Eye (tissue), 1 donor: ENCODE results near the gene DTX2.
"Not testable (repeated sequence)": the region's sequence is repeated elsewhere in the genome, so short reads cannot be mapped to it uniquely, and the experiment has no call there.

Experiments
- DNase-seq: peaks from one replicate; pipeline ENCODE4 v3.0.0-alpha.2; 2015

The DTX2 gene

DNA sequence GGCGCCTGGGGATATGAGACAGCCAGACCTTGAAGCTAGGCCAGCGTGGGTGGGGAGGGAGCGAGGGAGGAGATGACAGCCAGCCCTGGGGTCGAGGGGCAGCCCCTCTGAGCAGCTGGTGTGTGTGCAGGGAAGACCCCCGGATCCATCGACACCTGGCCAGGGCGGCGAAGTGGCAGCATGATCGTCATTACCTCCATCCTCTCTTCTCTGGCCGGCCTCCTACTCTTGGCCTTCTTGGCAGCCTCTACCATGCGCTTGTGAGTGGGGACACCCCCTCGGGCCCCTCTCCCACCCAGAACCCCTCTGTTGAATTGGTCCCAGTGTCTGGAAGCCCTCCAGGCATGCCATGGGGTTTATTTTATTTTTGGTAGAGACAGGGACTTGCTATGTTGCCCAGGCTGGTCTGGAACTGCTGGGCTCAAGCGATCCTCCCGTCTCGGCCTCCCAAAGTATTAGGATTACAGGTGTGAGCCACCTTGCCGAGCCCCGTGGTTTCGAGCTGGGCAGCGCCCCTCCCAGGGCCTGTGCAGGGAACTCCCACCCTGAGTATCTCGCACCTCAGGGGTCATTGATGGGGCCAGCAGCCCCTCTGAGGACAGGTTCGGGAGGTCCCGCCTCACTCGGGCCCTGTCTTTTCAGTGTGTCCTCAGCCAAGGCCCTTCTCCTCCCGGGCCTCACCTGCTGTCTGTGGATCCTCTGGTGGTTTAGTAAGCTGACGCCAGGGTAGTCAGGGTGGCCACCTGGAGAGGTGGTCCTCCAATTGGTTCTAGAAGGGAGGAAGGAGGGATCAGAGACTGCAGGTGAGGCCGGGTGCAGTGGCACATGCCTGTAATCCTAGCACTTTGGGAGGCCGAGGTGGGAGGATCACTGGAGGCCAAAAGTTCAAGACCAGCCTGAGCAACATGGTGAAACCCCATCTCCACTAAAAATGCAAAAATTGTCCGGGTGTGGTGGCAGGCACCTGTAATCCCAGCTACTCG, 52.6 kb downstream of the DTX2 start:
- DNase-seq = no peak

DNA sequence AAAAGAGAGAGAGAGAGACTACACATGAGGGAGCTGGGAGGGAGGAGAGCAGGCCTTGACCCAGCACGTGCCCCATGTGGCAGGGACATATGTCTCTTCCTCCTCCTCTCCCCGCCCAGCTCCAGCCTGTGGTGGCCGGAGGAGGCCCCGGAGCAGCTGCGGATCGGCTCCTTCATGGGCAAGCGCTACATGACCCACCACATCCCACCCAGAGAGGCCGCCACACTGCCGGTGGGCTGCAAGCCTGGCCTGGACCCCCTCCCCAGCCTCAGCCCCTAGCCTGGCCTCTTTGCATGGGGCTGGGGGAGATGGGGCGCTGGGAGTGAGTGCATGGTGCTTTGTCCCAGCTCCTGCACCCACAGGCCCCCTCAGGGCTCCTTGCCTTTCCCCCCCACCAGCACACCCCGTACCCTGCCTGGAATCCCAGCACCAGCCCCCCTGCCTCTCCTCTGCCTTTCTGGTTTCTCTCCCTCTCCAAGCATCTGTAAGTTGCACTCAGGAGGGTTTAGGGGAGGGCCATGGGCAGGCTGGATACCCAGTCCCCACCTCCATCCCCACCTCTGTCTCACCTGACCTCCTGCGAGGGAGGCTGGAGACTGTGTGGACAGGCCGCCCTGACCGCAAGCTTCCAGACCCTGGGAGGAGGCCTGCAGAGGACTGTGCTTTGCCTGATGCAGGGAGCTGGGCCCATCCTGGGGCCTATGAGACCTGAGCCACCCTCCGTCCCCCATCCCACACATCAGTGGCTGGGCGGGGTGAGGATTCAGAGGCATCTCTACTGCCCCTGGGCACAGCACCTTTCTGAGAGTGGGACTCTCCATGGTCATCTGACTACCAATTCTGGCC, 53.6 kb downstream of the DTX2 start:
- DNase-seq = peak; percentile 37

DNA sequence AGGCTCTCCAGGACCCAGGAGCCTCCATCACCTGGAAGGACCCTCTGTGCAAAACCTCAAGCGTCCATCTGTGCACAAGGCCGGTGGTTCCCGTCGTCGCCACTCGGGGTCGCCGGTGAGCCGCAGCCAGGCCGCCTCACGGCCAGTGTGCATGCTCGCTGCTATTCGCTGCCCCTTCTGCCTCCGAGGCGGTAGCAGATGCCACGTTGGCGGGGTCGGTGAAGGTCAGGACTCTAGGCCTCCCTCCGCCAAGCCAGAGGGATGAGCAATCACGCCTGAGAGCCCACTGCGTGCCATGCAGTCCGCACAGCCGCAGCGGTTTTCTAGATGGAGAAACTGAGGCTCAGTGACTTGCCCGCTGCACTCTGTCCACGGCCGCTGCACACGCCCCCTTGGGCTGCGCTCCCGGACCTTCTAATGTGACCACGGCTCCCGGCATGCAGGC, 54.5 kb downstream of the DTX2 start:
- peak; percentile 54 for DNase-seq

DNA sequence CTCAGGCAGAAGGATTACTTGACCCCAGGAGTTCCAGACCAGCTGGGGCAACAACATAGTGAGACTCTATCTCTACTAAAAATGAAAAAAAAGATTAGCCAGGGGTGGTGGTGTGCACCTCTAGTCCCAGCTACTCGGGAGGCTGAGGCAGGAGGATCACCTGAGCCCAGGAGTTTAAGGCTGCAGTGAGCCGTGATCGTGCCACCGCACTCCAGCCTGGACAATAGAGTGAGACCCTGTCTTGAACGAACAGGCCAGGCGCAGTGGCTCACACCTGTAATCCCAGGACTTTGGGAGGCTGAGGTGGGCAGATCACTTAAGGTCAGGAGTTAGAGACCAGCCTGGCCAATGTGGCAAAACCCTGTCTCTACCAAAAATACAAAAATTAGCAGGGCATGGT, 55.4 kb downstream of the DTX2 start:
- DNase-seq = not testable (repeated sequence)

DNA sequence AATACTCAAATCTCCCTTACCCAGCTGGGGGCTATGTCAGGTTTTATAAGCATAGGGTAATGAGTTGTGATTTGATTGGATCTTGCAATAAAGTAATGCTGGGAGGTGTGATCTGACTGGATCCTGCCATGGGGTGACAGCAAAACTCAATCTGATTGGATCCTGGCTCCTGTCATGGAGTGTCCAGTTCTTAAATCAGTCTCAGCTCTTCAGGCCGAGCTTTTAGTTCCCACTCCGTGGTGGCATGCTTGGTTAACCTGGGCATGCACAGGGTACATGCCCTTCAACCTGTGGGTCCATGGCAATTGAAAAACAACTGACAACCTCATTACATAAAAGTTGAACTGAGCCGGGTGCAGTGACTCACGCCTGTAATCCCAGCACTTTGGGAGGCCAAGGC, 64.7 kb downstream of the DTX2 start:
- DNase-seq = not testable (repeated sequence)

DNA sequence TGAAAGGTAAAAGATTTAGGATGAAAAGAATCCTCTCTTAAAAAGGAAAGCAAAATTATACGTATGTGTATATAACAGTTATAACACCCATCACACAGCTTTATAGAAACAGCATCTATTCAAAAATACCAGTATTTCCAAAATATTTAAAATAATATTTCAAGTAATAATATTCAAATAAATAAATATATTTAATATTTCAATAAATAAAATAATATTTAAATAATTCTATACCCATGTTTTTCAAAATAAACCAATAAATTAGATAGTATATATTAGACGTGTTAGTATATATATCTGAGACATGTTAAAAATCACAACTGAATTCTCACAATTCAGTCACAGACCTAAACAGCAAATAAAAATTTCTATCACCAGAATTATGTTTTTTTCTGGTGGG, 70.1 kb downstream of the DTX2 start:
- DNase-seq = not testable (repeated sequence)

DNA sequence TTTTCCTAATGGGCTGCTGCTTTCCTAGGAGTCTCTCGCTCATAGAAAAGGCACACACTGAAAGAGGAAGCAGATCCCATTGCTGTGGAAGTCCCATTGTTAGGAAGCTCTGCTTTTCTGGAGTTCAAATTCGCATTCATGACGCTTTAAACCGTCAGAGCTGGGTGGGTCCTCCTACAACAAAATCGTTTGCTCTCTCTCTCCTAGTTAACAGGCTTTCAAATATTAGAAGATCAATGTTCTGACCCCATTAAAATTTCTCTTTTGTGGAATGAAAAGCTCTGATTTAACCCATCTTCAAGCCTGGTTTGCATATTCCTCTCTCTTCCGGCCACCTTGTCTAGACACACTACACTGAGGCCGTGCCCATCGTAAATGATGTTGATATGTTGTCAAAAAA, 81.7 kb downstream of the DTX2 start, which contains the start of gene SPDYE16:
Gene SPDYE16, minus strand, starts transcription at position 101 of the 400 bp plus-strand sequence. CDS start 1,838 bp downstream, outside the sequence.
- not testable (repeated sequence) for DNase-seq

DNA sequence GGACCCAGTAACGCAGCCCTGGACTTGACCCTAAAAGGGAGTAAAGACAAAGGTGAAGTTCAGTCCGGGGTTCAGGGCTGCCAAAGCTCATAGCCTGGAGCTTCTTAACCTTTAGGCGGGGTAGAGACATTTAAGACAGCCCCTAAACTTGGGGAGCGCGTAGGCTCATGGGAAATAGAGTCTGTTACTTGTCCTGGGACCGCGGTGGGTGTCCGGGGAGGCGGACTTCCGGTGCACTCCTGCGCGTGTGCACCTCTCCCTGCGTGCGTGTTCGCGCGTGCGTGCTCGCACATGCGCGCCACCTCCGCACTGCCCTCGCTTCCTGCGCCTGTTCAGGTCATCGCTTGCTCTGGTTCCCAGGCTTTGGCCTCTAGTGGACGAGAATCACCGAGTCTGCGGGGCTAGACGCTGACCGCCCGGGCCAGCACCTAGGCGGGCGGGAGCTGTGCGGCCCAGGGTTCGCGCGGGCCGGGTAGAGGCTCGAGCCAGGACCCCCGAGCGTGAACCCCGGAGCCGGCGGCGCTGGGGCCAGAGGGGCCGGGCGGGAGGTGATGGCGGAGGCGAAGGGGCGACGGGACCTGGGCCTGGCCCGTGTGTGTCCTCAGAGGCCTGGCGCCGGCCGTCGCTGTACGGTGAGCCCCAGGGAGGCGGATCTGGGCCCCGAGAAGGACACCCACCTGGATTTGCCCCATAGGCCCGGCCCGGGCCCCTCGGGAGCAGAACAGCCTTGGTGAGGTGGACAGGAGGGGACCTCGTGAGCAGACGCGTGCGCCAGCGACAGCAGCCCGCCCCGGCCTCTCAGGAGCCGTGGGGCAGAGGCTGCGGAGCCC, 87.7 kb downstream of the DTX2 start:
- DNase-seq = peak; percentile 95

DNA sequence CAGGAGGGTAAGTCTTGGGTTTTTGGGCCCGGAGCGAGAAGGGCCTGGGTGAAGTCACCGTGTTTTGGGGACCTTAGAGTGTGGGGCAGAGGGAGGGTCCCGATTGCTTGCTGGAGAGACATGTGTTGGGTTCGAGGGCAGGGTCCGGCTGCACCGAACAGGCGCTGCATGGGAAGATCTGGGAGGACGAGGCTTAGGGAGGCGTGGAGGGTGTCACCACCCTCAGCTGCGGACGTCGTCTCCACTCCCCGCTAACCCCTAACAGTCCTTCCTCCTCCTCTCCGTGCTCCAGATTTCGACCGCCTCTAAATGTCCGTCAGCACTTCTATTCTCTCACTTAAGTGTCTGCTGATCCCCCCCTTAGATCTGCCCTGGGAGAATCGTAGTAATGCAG, 88.3 kb downstream of the DTX2 start:
- not testable (repeated sequence) for DNase-seq

DNA sequence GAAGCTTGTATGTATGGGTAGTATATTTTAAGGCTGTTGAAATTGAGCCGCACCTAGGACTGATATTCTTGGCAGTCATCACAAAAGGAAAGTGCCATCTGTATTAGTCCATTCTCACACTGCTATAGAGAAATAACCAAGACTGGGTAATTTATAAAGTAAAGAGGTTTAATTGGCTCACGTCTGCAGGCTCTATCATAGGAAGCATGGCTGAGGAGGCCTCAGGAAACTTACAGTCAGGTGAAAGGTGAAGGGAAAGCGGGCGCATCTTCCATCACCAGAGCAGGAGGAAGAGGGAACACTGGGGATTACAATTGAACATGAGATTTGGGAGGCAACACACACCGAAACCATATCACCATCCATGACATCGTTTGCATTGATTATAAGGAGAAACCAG, 90.5 kb downstream of the DTX2 start:
- DNase-seq = not testable (repeated sequence)
